Occipital lobe (tissue), 2 donors: Measurements from ENCODE around the gene DNAH11. TPM values are rescaled to one million over a fixed set of nuclear protein-coding genes. Genes with fewer than 3 reads are reported as not detected.

Experiments used
- DNase-seq: peaks from one replicate; lab custom pipeline; 2025; lab: John Stamatoyannopoulos, UW
- total RNA-seq: library from RNA; depleted of rRNA; stranded (reverse); fragments of >200 nt; gene quantifications from one replicate; pipeline ENCODE4 v1.2.3, GENCODE V29; 2014

Gene DNAH11
- total RNA-seq, 1 donor from 2014 or later, result 1.1 TPM

DNA sequence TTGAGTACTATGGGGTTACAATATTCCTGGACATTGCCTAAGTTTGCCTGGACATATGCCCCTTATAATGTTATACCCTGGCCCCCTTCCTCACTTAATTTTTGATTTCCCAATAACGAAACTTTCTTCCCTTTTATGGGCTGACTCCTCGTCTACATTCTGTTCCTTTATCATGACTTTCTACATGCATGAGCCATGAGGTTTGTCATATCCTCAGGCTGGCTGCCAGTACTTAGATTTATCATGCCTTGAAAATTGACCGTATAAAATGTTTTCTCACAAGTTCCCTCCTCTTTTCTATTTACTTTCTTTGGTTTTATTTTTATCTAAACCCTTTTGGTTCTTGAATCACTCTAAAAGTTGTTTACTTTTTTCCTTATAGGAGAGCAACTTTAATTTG is 4.7 kb downstream of the DNAH11 start:
- DNase-seq, result no peak

- DNase-seq, result no peak
Measured at GRCh38 chr7:21548491-21548890, 5.7 kb downstream of the DNAH11 start.

GRCh38 chr7:21550076-21550475 is 7.2 kb downstream of the DNAH11 start:
- DNase-seq, result no peak

DNA sequence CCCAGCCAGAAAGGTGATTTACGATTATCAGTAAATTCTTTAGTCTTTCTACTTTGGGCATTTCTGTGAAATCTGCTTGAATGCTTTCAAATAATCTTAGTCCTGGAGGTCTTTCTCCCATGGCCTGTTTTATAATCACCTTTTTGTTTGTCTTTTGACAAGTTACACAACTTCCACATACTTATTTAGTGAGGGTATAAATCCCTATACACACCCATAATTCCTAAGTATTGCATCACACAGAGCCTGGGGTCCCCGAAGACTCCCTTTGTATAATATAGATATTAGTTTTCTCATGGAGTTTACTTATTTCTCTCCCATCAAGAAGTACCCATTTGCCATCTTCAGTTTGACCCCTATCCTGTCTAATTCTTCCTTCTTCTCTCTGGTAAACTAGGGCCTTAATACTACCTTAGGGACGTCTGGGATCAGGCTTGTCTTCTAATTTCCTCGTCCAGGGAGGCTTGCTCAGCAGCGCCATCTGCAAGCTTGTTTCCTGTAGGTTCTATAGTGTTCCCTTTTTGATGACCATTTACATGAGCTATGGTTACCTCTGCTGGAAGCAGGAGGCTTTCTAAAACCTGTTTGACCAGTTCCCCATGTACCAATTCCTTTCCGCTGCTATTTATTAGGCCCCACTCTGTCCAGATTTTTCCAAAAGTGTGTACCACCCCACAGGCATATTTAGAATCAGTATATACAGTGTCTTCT is 8.1 kb downstream of the DNAH11 start:
- no peak for DNase-seq

DNA sequence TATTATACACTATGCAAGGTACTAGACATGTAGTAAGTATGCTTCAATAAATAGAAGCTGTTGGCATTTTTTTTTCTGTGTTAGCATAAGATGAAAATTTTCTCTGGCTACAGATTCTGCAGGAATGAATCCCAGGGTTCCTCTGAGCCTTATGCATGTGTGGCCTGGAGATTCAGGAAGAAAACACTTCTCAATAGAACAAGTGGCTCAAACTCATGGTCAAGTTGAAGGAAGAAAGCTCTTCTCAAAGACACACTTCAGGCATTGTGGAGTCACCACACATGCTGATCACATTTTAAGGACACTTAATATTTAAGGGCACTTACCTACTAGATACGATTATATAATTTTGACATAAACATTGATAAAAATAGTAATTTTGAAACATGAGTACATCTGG is 19.5 kb downstream of the DNAH11 start:
- DNase-seq, result no peak

GRCh38 chr7:21565614-21566013 is 22.8 kb downstream of the DNAH11 start:
- DNase-seq, result no peak

DNA sequence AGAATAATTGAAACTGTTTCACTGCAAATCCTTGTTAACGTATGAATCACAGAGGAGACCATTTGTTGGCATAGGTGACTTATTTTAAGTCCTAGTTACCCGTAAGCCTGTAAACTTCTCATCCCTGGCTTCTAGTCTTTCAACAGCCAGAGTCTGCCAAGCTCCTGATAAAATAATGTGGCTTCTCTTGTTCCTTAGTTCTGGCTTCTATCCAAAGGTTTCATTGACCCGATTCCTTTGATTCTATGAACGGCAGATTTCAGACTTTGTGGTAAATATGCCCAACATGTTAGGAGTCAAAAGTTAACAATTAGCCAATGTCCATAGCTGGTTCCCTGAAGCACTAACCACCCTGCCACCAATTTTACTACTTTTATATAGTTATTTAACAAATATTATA is 23.3 kb downstream of the DNAH11 start:
- no peak for DNase-seq

DNA sequence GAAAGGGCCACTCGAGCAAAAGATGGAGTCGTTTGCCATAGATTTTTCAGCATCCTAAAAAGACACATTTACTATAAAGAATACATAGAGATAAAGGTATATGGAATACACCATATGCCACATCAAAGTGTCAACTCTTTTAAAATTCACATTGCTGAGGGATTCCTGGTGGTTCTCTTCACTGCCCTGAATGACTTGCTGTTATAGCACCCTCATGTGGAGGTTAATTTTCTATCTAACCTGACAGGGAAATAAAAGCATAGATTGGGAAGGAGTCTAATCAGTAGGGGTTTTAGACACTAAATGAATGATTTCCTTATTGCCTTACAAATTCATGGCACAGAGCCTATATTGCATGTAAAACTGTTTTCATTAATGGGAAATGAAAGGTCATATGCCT is 25.9 kb downstream of the DNAH11 start:
- DNase-seq, result no peak

DNA sequence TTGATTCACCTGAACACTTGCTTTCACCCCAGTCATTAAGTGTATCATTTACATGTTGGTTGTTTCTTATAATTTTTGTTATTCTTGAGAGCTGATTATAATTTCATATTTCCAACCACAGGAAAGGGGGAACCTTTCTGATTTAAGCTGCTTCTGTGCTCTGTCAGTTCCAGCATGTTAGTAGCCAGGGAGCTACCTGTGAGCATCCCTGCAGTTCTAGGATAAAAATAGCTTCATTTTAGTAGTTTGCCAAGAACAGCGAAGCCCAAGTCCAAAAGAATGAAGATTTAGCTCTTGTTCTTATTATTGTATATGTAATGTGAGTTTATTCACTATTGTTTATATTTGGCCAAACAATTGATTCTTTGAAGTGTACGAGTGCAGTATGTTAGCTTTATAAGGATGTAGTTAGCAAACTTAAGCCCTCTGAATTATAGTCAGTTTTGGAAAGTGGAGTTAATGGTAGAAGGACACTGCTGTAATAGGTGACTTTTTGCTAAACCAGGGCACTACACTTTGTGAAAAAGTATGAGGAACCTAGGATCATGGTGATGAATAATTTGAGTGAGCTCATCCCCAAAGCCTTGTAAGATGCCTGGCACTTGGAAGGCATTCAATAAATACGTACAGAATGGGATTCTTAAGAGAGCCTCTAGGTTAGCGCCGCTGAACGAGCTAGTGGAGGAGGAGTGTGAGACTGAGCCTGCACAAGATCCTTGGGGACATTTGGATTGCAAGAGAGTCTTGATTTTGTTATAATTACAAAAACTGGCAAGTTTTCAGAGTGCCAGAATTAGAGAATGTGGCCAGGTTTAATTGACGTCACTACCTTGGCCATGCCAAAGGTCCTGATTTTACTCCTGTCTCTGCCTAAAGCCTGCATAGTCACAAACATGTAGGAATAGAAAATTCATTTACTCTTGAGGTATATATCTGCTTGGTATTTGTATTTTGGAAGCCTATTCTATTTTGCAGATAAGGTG is 29.8 kb downstream of the DNAH11 start:
- no peak for DNase-seq

DNA sequence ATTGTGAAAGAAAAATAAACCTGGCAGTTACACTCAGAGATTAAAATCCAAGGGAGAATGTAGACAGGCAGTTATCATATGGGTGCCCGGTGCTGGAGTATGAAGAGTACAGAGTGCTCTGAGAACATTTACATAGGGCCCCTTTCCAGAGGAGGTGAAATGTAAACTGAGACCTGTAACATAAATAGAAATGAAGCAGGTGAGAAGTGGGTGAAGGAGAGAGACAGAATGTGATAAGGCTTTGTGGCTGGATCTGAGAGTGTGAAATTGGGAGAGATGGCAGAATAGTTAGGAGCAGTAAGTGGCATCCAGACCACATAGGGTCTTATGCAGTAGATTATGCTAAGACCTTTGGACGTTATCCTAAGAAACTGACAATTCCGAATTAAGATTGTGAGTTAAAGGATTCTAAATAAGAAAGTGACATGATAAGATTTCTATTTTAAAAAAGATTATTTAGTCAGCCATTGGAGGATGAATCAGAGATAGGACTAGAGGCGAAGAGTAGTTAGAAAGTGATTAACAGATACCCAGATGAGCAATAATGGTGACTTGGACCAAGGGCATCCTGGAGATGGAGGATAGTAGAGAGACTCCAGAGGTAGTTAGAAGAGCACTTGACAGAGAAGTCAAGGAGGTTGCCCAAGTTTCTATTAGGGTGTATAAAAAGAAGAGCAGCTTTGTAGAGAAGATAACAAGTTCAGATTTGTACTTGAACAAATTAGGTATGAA is 36.7 kb downstream of the DNAH11 start:
- DNase-seq, result no peak

DNA sequence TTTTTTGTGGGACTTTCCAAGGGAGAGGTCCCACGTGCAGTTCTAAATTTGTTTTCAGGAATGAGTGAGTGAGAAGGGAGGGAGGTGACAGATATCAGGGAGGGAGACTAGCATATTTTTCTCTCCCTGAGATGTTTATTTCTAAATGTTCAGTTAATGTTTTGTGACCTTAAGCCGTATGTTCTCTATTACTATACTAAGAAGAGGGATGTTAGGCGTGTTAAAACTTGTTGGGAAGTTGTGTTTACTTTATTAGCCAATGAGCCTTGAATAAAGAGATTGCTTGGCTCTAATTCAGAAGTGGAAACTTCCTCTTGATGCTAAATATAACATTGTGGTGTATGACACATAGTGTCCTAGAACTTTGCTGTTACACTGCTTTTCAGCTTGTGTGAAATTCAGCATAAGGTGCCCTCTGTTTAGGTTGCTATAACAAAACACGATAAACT is 37.3 kb downstream of the DNAH11 start:
- no peak for DNase-seq

GRCh38 chr7:21585070-21585724 is 42.4 kb downstream of the DNAH11 start:
- no peak for DNase-seq

DNA sequence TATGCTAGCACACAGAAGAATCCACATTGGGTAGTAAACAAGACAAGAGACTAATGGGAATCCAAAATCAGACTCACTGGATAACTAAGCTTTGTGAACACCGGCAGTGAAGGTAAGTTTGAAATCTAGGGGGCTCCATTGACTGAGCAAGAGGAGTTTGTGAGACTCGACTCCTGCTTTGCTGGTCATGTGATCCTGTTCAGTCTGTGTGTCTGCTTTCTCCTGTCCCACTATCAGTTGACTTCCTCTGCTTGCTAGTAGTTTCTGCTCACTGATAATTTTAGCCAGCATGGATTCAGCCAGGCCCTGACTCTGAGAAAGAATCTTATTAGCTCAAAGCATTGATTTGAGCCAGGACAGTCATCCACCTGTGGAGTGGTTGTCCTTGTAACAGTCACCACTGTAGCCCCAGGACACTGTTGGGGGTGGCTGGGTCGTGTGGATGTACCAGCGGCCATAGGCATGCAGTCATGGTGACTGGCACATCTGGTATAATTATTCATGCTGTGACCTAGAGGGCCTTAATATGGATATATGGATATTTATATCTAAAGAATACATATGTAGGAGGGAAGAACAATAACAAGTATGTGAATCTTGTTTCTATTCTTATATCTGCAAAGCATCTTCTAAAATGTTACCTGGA is 44.4 kb downstream of the DNAH11 start:
- DNase-seq, result no peak

GRCh38 chr7:21596801-21597200 is 54.0 kb downstream of the DNAH11 start:
- DNase-seq, result no peak

DNA sequence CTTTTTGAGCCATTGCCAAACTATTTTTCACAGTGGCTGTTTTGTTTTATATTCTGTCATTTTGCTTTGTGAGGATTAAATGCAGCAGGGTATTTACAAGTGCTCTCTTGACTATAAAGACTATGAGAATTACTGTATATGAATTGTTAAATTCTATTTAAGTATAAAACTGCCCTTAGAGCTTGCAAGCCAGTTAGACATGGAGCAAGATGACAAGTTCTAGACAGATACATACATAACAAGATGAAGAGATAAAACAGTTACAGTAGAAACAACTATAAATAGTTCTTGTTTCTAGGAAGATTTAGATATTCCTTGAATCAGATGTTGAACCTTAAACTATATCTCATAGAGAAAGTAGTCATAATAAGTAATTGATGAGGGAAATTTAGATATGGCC is 60.6 kb downstream of the DNAH11 start:
- DNase-seq, result no peak

DNA sequence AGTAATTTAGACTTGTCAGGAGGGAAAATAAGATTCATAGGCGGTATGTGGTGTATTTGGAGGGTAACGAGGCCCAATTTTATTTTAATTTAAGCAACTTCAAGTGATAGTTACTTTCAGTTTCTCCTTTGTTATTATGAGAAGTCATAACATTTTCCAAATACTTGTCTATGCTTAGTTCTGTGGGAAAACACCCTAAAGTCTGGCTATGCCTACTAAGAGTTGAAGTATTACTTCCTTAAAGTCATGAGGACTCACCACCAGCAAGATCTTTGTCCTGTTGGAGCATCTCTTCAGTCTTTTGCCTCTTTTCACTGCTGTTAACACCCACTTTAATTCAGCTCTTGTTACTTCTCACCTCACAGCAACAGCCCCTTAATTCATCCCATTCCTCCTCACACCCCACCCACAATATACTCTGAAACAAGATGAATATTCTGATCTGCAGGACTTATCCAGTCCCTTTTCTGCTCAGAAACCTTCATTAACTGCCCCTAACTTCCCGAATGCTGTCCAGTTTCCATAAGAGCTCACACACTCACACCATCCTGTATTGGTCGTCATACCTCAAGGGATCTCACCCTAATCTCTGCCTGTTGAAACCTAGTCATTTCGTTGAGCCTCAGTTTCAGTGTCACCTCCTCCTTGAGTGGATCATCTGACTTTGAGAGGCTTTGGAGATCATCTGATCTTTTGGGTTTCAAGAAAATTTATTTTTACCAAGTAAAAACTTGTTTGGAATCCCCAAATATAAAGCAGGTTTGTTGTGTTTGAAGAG is 61.3 kb downstream of the DNAH11 start:
- no peak for DNase-seq

- no peak for DNase-seq
Measured at GRCh38 chr7:21605008-21605585, 62.3 kb downstream of the DNAH11 start.

- DNase-seq, result no peak
Measured at GRCh38 chr7:21608465-21608864, 65.6 kb downstream of the DNAH11 start.

- no peak for DNase-seq
Measured at GRCh38 chr7:21611129-21611528, 68.3 kb downstream of the DNAH11 start.

DNA sequence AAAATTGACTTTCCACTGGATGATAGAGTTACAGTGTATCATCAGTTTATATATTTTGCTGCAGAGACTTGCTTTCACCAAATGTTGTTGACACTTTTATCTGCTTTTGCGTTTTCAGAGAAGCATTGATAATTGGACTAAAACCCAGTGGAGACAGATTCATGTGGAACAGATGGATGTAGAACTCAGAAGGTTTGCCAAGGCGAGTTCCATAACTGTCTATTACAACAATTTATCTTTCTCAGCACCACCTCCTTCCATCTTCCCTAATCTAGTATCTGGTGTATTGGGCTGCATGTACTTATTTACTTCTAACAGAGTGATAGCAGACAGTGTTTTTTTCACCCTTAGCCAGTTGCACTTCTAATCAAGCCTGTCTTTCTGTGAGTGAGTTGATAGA is 73.3 kb downstream of the DNAH11 start:
- DNase-seq, result no peak
